ENCODE data around the gene HECTD4. TPM values are rescaled to one million over a fixed set of nuclear protein-coding genes. Genes with fewer than 3 reads are reported as not detected.
"Not testable (repeated sequence)": the region's sequence is repeated elsewhere in the genome, so short reads cannot be mapped to it uniquely, and the experiment has no call there.

HECTD4 gene
- total and polyA plus RNA-seq, 2 experiments from 2014 or later, result 29.4 to 33.7 TPM

DNA sequence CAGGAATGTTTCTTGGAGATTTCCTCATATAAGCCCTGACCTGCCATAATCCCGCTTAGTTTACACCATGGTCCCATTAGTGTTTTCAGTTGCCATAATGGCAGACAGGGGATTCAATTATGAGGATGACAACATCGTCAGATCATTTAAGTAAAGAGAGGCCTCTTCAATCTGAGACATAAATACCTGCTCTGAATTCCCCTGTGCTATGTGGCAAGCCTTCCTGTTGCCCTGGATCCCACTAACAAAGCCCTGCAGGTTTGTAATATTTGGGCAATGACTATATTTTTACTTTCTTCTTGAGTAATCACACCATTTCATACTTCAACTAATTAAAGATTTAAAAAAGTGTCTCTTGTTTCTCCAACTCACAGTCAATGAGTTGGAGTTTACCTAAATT, 147.9 kb downstream of the HECTD4 start:
- no peaks in the 10 kb centered on the region for H3K27me3 ChIP-seq
- TF ChIP-seq, protein P1, sequence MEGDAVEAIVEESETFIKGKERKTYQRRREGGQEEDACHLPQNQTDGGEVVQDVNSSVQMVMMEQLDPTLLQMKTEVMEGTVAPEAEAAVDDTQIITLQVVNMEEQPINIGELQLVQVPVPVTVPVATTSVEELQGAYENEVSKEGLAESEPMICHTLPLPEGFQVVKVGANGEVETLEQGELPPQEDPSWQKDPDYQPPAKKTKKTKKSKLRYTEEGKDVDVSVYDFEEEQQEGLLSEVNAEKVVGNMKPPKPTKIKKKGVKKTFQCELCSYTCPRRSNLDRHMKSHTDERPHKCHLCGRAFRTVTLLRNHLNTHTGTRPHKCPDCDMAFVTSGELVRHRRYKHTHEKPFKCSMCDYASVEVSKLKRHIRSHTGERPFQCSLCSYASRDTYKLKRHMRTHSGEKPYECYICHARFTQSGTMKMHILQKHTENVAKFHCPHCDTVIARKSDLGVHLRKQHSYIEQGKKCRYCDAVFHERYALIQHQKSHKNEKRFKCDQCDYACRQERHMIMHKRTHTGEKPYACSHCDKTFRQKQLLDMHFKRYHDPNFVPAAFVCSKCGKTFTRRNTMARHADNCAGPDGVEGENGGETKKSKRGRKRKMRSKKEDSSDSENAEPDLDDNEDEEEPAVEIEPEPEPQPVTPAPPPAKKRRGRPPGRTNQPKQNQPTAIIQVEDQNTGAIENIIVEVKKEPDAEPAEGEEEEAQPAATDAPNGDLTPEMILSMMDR (IDR thresholded peaks at IDR 0.05; ENCODE audit: low read depth, low read length), result no peak
- H3K27ac ChIP-seq, result no peak overlapping the region
- no peaks in the 10 kb centered on the region for H3K4me1 ChIP-seq (ENCODE audit: low read depth)
- H3K36me3 ChIP-seq, result peaks cover 77% of the 10 kb centered on the region
- no peak overlapping the region for H3K4me3 ChIP-seq
- no peak for DNase-seq (ENCODE audit: low read depth in 1 of 2, low spot score in 1 of 2)
- H3K9me3 ChIP-seq (ENCODE audit: low read depth), result no peaks in the 10 kb centered on the region

GRCh38 chr12:112233242-112233641, 149.0 kb downstream of the HECTD4 start:
- Histone ChIP-seq H3K36me3 (peaks cover 77% of the 10 kb centered on the region), H3K27ac (no peak overlapping the region), H3K4me1 (ENCODE audit: low read depth) (no peaks in the 10 kb centered on the region), H3K9me3 (ENCODE audit: low read depth) (no peaks in the 10 kb centered on the region), H3K4me3 (no peak overlapping the region), H3K27me3 (no peaks in the 10 kb centered on the region)
- no peak for DNase-seq (ENCODE audit: low read depth in 1 of 2, low spot score in 1 of 2)
- TF ChIP-seq, protein P1 (IDR thresholded peaks at IDR 0.05; ENCODE audit: low read depth, low read length), result no peak

- Histone ChIP-seq H3K27ac (no peak overlapping the region), H3K36me3 (peaks cover 82% of the 10 kb centered on the region)
Observed at GRCh38 chr12:112230136-112230535, 152.1 kb downstream of the HECTD4 start.

GRCh38 chr12:112226768-112227167, 155.5 kb downstream of the HECTD4 start:
- Histone ChIP-seq H3K27me3 (no peaks in the 10 kb centered on the region), H3K9me3 (ENCODE audit: low read depth) (no peaks in the 10 kb centered on the region), H3K4me1 (ENCODE audit: low read depth) (no peaks in the 10 kb centered on the region), H3K36me3 (peaks cover 62% of the 10 kb centered on the region), H3K27ac (no peak overlapping the region), H3K4me3 (no peak overlapping the region)
- no peak for DNase-seq (ENCODE audit: low read depth in 1 of 2, low spot score in 1 of 2)
- TF ChIP-seq, protein P1 (IDR thresholded peaks at IDR 0.05; ENCODE audit: low read depth, low read length), result no peak

More at GRCh38 chr12:112230136-112230535, 152.1 kb downstream of the HECTD4 start:
- Histone ChIP-seq H3K27me3 (no peaks in the 10 kb centered on the region), H3K4me1 (ENCODE audit: low read depth) (no peaks in the 10 kb centered on the region), H3K4me3 (no peak overlapping the region), H3K9me3 (ENCODE audit: low read depth) (no peaks in the 10 kb centered on the region)
- no peak for DNase-seq (ENCODE audit: low read depth in 1 of 2, low spot score in 1 of 2)
- TF ChIP-seq, protein P1 (IDR thresholded peaks at IDR 0.05; ENCODE audit: low read depth, low read length), result no peak

- H3K36me3 ChIP-seq, result peaks cover 24% of the 10 kb centered on the region
- H3K27me3 ChIP-seq; H3K27ac ChIP-seq; DNase-seq (ENCODE audit: low read depth in 1 of 2, low spot score in 1 of 2); H3K4me1 ChIP-seq (ENCODE audit: low read depth); H3K4me3 ChIP-seq; H3K9me3 ChIP-seq (ENCODE audit: low read depth): not testable (repeated sequence)
Observed at GRCh38 chr12:112220628-112221027, 161.6 kb downstream of the HECTD4 start.

GRCh38 chr12:112219195-112219594, 163.0 kb downstream of the HECTD4 start:
- Histone ChIP-seq H3K27ac (no peak overlapping the region), H3K4me3 (no peak overlapping the region), H3K9me3 (ENCODE audit: low read depth) (no peaks in the 10 kb centered on the region), H3K27me3 (no peaks in the 10 kb centered on the region), H3K36me3 (peaks cover 34% of the 10 kb centered on the region), H3K4me1 (ENCODE audit: low read depth) (no peaks in the 10 kb centered on the region)
- TF ChIP-seq, protein P1 (IDR thresholded peaks at IDR 0.05; ENCODE audit: low read depth, low read length), result no peak
- DNase-seq (ENCODE audit: low read depth in 1 of 2, low spot score in 1 of 2), result no peak
